BLaER1 (cell line): Measurements from ENCODE around the gene P2RY14.

Experiments used
- H3K27ac ChIP-seq: shearing (Covaris generic); formaldehyde crosslinking; 2 replicates; pipeline ENCODE4 v1.8.1; 2022
- H3K27me3 ChIP-seq: shearing (Covaris generic); formaldehyde crosslinking; 2 replicates; pipeline ENCODE4 v1.8.1; 2022
- H3K36me3 ChIP-seq: shearing (Covaris generic); formaldehyde crosslinking; 2 replicates; pipeline ENCODE4 v1.8.1; 2022
- H3K4me1 ChIP-seq: shearing (Covaris generic); formaldehyde crosslinking; 2 replicates; pipeline ENCODE4 v1.8.1; 2022
- H3K4me2 ChIP-seq: shearing (Covaris generic); formaldehyde crosslinking; 2 replicates; pipeline ENCODE4 v1.8.1; 2022
- H3K4me3 ChIP-seq: shearing (Covaris generic); formaldehyde crosslinking; 2 replicates; pipeline ENCODE4 v1.8.1; 2022
- H3K9ac ChIP-seq: shearing (Covaris generic); formaldehyde crosslinking; 2 replicates; pipeline ENCODE4 v1.8.1; 2022
- H3K9me3 ChIP-seq: shearing (Covaris generic); formaldehyde crosslinking; 2 replicates; pipeline ENCODE4 v1.8.1; 2022
- H4K20me1 ChIP-seq: shearing (Covaris generic); formaldehyde crosslinking; 2 replicates; pipeline ENCODE4 v1.8.1; 2022
- Cebpa-rat ChIP-seq: shearing (Covaris generic); IDR thresholded peaks from 2 replicates; pipeline ENCODE4 v1.8.1; 2022

P2RY14 gene

DNA sequence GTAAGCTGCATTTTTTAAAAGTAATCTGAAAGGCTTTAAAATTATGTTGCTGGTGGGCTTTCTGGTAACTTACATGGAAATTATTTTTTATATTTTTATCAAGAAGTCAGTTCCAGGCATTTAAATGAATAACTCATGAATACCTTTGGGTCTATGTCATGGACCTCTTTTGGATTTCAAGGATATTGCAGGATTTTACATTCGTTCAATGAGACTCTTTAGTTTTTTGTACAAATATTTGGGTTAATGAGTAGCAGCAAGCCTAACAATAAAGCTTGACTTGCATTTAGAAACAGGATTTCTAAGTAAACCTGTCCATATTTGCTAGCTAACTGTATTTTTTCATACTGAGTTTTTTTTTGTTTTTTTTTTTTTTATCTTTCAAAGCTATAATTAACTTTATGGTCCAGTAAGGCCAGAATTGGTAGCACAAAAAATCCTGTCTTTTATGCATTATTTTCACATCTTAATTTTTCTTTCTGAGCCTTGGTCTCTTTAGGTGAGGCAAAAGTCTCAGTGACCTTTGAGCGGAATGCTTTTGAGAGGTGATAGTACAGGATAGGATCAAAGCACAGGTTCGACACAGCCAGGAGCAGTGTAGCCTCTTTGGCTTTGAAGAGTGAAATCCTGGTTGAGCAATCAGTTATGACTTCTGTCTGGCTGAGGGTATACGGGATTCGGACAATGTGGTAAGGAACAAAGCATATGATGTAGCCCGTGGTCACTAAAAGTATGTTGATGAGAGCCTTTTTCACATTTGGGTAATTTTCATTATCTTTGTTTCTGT lies 80.2 kb downstream of the P2RY14 start:
- H3K4me1 ChIP-seq = peaks cover 8% of the 10 kb centered on the region
- H3K9ac ChIP-seq = no peak overlapping the region
- H3K4me3 ChIP-seq = no peak overlapping the region
- TF ChIP-seq Cebpa-rat = no peak
- no peak overlapping the region for H3K4me2 ChIP-seq
- no peaks in the 10 kb centered on the region for H3K27me3 ChIP-seq
- H3K27ac ChIP-seq = no peak overlapping the region
- H4K20me1 ChIP-seq = no peaks in the 10 kb centered on the region
- peaks cover 9% of the 10 kb centered on the region; the same call in 1 of the 2 replicates for H3K36me3 ChIP-seq
- no peaks in the 10 kb centered on the region for H3K9me3 ChIP-seq

DNA sequence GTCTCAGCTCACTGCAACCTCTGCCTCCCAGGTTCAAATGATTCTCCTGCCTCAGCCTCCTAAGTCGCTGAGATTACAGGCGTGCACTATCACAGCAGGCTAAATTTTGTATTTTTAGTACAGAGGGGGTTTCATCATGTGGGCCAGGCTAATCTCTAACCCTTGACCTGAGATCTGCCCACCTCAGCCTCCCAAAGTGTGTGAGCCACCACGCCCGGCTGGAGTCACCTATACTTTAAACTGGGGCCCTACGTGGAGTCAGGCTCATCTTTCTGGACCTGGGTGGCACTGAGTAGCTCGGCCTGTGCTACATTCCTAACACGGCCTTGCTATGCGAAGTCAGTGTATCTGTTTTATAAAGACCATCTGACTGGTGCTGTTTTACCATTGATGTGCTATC lies 81.1 kb downstream of the P2RY14 start:
- H4K20me1 ChIP-seq = no peaks in the 10 kb centered on the region
- H3K36me3 ChIP-seq = peaks cover 14% of the 10 kb centered on the region; the same call in 1 of the 2 replicates
- no peak overlapping the region for H3K27ac ChIP-seq
- H3K4me3 ChIP-seq = no peak overlapping the region
- H3K9ac ChIP-seq = no peak overlapping the region
- no peak for TF ChIP-seq Cebpa-rat
- H3K4me1 ChIP-seq = no peaks in the 10 kb centered on the region
- H3K9me3 ChIP-seq = no peaks in the 10 kb centered on the region
- H3K4me2 ChIP-seq = no peak overlapping the region
- H3K27me3 ChIP-seq = no peaks in the 10 kb centered on the region

DNA sequence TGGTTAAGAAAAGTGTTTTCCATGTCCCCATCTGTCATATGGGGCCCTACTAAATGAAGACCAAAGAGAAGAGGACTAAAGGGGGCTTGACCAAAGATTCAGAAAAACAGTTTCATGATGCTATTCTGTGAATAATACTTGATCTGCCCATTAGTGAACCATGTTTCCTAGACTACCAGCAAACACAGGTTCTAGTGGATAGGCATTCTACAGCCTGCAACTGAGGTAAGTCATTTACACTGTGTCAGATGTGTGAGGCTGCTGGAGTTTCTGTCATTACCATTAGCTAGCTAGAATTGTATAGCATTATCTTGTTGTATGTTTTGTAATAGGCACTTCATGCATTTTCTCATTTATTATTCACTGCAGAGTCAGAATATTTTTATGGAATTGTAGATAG lies 81.9 kb downstream of the P2RY14 start:
- Histone ChIP-seq H3K4me3 (no peak overlapping the region), H3K9ac (no peak overlapping the region), H4K20me1 (no peaks in the 10 kb centered on the region), H3K9me3 (no peaks in the 10 kb centered on the region), H3K27me3 (no peaks in the 10 kb centered on the region), H3K36me3 (peaks cover 16% of the 10 kb centered on the region; the same call in 1 of the 2 replicates), H3K4me1 (no peaks in the 10 kb centered on the region), H3K4me2 (no peak overlapping the region), H3K27ac (no peak overlapping the region)
- TF ChIP-seq Cebpa-rat = no peak

DNA sequence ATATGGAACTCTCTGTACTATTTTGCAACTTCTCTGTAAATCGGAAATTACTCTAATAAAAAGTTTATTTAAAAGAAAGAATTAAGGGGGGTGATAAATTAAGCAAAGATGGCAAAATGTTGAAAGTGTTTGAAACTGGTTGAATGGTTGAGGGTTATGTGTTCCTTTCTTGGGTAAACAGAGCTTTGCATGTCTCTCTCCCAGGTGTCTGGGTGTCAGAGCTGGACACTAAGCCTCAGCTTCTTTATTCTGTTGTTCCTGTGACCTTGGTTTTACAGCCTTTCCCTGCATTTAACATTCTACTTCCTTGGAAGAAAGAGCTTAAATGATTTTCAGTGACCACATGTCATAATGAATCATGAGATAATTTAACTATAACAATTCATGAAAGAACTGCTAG lies 82.5 kb downstream of the P2RY14 start:
- TF ChIP-seq Cebpa-rat = no peak
- H3K4me1 ChIP-seq = no peaks in the 10 kb centered on the region

DNA sequence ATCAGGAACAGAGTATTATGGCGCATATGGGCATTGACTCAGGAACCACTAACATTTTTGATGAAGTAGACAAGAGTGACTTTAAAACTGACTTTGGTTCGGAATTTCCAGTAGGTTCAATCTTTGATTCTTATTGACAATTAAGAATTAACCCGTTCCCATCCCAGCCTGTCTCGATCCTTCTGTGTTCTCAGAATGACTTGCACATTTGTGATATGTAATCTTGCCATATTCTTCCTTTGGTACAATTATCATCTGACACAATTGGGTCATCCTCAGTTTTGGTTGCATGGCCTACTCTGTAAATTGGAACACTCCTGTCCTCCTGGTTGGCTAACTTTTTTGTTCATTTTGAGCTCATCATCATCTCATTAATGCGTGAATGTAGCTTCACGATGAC lies 85.8 kb downstream of the P2RY14 start:
- Histone ChIP-seq H3K4me3 (no peak overlapping the region), H3K4me2 (no peak overlapping the region)

More for the DNA sequence above, 82.5 kb downstream of the P2RY14 start:
- H3K4me3 ChIP-seq = no peak overlapping the region
- no peaks in the 10 kb centered on the region for H3K27me3 ChIP-seq
- H3K36me3 ChIP-seq = peaks cover 17% of the 10 kb centered on the region
- no peak overlapping the region for H3K9ac ChIP-seq
- no peaks in the 10 kb centered on the region for H3K9me3 ChIP-seq
- H3K4me2 ChIP-seq = no peak overlapping the region
- no peak overlapping the region for H3K27ac ChIP-seq
- H4K20me1 ChIP-seq = no peaks in the 10 kb centered on the region

DNA sequence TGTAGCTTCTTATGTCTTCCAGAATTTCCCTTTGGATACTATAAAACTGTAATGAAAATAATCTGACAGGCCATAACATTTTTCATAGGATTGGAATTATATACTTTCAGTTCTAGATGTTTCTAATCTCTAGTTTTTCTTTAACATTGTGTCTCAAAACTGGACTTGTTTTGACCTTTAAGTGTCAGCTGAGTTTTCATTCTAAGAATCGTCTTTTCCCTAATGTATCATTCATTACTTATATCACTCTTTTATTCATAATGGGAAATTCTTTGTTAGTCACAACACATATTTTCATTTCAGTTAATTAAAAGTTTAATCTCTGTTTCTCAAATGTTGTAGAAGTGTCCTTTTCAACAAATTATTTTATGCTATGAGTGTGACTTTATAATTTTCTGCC lies 87.2 kb downstream of the P2RY14 start:
- Histone ChIP-seq H3K4me2 (no peak overlapping the region), H3K9me3 (no peaks in the 10 kb centered on the region), H3K27me3 (no peaks in the 10 kb centered on the region), H3K27ac (no peak overlapping the region), H3K36me3 (peaks cover 18% of the 10 kb centered on the region), H3K4me3 (no peak overlapping the region), H3K9ac (no peak overlapping the region), H3K4me1 (no peaks in the 10 kb centered on the region), H4K20me1 (no peaks in the 10 kb centered on the region)
- TF ChIP-seq Cebpa-rat = no peak

More for the DNA sequence above, 85.8 kb downstream of the P2RY14 start:
- TF ChIP-seq Cebpa-rat = no peak
- Histone ChIP-seq H3K4me1 (no peaks in the 10 kb centered on the region), H4K20me1 (no peaks in the 10 kb centered on the region), H3K9ac (no peak overlapping the region), H3K36me3 (peaks cover 18% of the 10 kb centered on the region), H3K9me3 (no peaks in the 10 kb centered on the region), H3K27me3 (no peaks in the 10 kb centered on the region), H3K27ac (no peak overlapping the region)

DNA sequence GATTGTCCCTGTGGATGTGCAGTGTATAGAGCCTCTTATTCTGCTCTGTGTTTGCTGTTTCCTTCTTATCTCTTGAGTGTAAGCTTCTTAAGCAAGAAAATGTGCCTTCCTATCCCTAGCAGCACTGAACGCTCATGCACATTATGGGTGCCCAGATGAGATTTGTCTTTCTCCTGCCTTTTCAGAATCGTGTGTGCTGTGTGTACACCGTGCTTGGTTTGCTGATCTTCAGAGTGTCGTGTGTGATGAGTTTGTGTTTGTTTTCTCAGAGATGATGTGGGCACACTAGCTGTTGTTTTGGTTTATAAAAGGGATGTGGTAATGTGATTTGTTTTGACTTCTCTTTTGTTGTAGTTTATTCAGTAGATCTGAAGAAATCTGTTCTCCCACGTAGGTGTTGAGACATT lies 95.1 kb downstream of the P2RY14 start:
- Histone ChIP-seq H4K20me1 (no peaks in the 10 kb centered on the region), H3K9me3 (no peaks in the 10 kb centered on the region), H3K4me3 (no peak overlapping the region), H3K36me3 (peaks cover 5% of the 10 kb centered on the region; the same call in 1 of the 2 replicates), H3K27me3 (no peaks in the 10 kb centered on the region), H3K4me1 (peaks cover 12% of the 10 kb centered on the region; the same call in 1 of the 2 replicates), H3K4me2 (no peak overlapping the region), H3K27ac (no peak overlapping the region), H3K9ac (no peak overlapping the region)
- no peak for TF ChIP-seq Cebpa-rat

DNA sequence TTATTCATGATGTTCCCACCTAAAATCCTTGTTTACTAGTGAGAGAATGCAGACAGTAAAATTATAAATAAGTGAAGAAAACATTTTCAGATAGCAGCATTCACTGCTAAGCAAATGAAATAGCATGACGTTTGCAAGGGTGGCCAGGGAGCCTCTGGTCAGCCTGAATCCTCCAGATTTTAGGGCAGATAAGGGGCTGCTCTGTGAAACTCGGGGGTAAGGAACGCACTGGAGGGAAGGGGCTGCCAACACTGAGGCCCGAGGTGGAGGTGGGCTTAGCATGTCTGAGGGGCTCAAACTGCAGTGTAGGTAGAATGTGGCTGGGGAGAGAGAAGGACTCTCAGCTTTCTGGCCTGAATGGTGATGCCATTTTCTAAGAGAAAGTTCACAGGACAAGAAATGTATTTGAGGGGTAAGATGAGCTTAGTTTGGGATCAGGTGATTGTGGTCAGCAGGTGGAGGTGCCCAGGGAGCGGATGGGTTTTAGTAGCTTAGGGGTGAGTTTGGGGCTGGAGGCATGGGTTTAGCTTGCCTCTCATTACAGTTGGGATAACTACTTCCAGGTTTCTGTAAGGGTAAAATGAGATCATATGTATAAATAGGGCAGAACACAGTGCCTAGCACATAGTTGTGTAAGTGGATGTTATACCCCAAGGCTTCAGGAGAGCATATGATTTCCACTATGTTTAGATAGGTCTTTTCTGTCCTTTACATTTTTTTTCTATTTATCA lies 95.8 kb downstream of the P2RY14 start:
- no peaks in the 10 kb centered on the region for H3K27me3 ChIP-seq
- no peaks in the 10 kb centered on the region for H4K20me1 ChIP-seq
- H3K4me2 ChIP-seq = no peak overlapping the region
- H3K9me3 ChIP-seq = no peaks in the 10 kb centered on the region
- peaks cover 12% of the 10 kb centered on the region; the same call in 1 of the 2 replicates for H3K4me1 ChIP-seq
- H3K4me3 ChIP-seq = no peak overlapping the region
- H3K36me3 ChIP-seq = peaks cover 5% of the 10 kb centered on the region; the same call in 1 of the 2 replicates
- no peak overlapping the region for H3K9ac ChIP-seq
- no peak for TF ChIP-seq Cebpa-rat
- no peak overlapping the region for H3K27ac ChIP-seq

DNA sequence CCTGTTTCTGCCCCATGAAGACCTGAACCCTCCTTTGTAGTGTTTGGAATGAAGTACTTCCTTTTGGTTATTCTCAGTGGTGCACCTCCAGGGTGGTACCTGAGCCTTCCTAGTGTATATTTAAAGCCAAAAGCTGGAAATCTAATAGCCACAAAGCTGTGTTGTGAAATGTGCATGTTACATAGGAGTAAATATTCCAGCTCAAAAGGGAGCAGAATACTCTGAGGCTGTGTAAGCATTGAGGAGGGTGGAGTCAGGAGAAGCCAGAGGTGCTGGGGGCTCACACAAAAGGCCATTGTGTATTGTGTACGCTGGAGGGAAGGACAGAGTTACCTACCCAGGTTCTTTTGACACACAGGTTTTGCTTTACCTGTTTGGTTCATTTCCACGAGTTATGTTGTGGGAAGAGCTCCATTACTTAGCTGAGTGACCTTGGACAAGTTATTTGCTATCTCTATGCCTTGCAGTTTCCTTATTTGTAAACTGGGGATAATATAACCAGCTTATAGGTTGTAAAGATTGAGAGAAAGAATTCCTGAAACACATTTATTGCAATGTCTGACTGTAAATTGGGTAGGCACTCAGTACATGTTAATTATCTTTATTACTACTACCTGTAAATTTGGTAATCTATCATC lies 100.0 kb downstream of the P2RY14 start:
- H3K27ac ChIP-seq = no peak overlapping the region
- H3K27me3 ChIP-seq = no peaks in the 10 kb centered on the region
- H3K4me1 ChIP-seq = peaks cover 26% of the 10 kb centered on the region; the same call in 1 of the 2 replicates
- no peaks in the 10 kb centered on the region for H3K9me3 ChIP-seq
- no peaks in the 10 kb centered on the region for H3K36me3 ChIP-seq
- no peak overlapping the region for H3K4me2 ChIP-seq
- H3K9ac ChIP-seq = no peak overlapping the region
- no peaks in the 10 kb centered on the region for H4K20me1 ChIP-seq
- no peak for TF ChIP-seq Cebpa-rat
- H3K4me3 ChIP-seq = no peak overlapping the region

DNA sequence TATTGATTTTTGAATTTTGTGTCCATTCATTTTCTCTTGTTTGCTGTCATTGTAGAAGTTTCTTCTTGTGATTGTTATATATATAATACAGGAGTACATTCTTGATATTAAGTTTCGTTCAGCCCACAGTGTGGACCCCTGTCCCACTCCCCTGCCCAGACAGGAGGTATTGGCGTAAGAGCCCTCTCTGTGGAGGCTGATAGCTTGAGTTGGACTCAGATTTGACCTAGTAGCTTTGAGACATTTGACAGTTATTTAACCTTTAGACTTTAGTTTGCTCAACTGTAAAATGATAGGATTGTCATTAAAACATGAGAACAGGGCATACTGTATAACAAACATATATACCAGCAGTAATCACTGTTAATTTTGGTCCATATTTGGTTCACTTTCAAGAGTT lies 102.4 kb downstream of the P2RY14 start:
- Histone ChIP-seq H3K9ac (no peak overlapping the region), H3K27me3 (no peaks in the 10 kb centered on the region), H3K4me3 (no peak overlapping the region), H4K20me1 (no peaks in the 10 kb centered on the region), H3K4me2 (no peak overlapping the region), H3K9me3 (no peaks in the 10 kb centered on the region), H3K36me3 (no peaks in the 10 kb centered on the region), H3K27ac (no peak overlapping the region), H3K4me1 (peaks cover 49% of the 10 kb centered on the region)
- no peak for TF ChIP-seq Cebpa-rat
